ENCODE measurements around the gene MARCHF6. TPM values are rescaled to one million over a fixed set of nuclear protein-coding genes. Genes with fewer than 3 reads are reported as not detected.
"Not testable (repeated sequence)": the region's sequence is repeated elsewhere in the genome, so short reads cannot be mapped to it uniquely, and the experiment has no call there.

Gene MARCHF6
- 45.1 TPM for polyA plus RNA-seq (2013, experiment 1 of 2)
- 44.3 TPM for polyA plus RNA-seq (2013, experiment 2 of 2)

- Histone ChIP-seq H3K27me3 (ENCODE audit: insufficient read depth, low read length) (peaks cover 7% of the 10 kb centered on the region; the same call in 1 of the 2 replicates), H3K9ac (ENCODE audit: low read depth, low read length) (peak within 1 kb of the TSS; percentile 89), H3K27ac (ENCODE audit: low read depth, low read length) (peak within 1 kb of the TSS; percentile 98), H3K36me3 (ENCODE audit: insufficient read depth, low read length) (no peaks in the 10 kb centered on the region), H3K9me3 (ENCODE audit: insufficient read depth, low read depth, low read length) (no peaks in the 10 kb centered on the region), H3K4me3 (ENCODE audit: low read length) (peak within 1 kb of the TSS; percentile 76), H3K4me1 (ENCODE audit: insufficient read depth, low read length) (peaks cover 26% of the 10 kb centered on the region)
- WGBS, result under 1% methylated on average over 92 of the region's 92 CpGs
Observed at GRCh38 chr5:10353241-10354047, at the start of gene MARCHF6. MARCHF6 (plus strand) TSS chr5:10353695; CDS start chr5:10353899, 204 bp downstream.

GRCh38 chr5:10303699-10304170 is 49.8 kb upstream of the MARCHF6 start:
- Histone ChIP-seq H3K27me3 (ENCODE audit: insufficient read depth, low read length) (peaks cover 15% of the 10 kb centered on the region), H3K27ac (ENCODE audit: low read depth, low read length) (no peak overlapping the region), H3K4me3 (ENCODE audit: low read length) (no peak overlapping the region), H3K4me1 (ENCODE audit: insufficient read depth, low read length) (peaks cover 14% of the 10 kb centered on the region), H3K9ac (ENCODE audit: low read depth, low read length) (no peak overlapping the region), H3K36me3 (ENCODE audit: insufficient read depth, low read length) (no peaks in the 10 kb centered on the region), H3K9me3 (ENCODE audit: insufficient read depth, low read depth, low read length) (no peaks in the 10 kb centered on the region)
- WGBS, result 72% methylated on average over 5 of the region's 5 CpGs

- Histone ChIP-seq H3K27me3 (ENCODE audit: insufficient read depth, low read length) (peaks cover 15% of the 10 kb centered on the region), H3K36me3 (ENCODE audit: insufficient read depth, low read length) (no peaks in the 10 kb centered on the region), H3K9me3 (ENCODE audit: insufficient read depth, low read depth, low read length) (no peaks in the 10 kb centered on the region), H3K9ac (ENCODE audit: low read depth, low read length) (no peak overlapping the region), H3K4me3 (ENCODE audit: low read length) (no peak overlapping the region), H3K27ac (ENCODE audit: low read depth, low read length) (no peak overlapping the region), H3K4me1 (ENCODE audit: insufficient read depth, low read length) (peaks cover 14% of the 10 kb centered on the region)
- 83% methylated on average over 5 of the region's 5 CpGs for WGBS
Observed at GRCh38 chr5:10304932-10305331, 48.6 kb upstream of the MARCHF6 start.

- H3K9me3 ChIP-seq (ENCODE audit: insufficient read depth, low read depth, low read length), result no peaks in the 10 kb centered on the region
- H3K27ac ChIP-seq (ENCODE audit: low read depth, low read length), result no peak overlapping the region
- no peaks in the 10 kb centered on the region for H3K36me3 ChIP-seq (ENCODE audit: insufficient read depth, low read length)
- H3K27me3 ChIP-seq (ENCODE audit: insufficient read depth, low read length), result peaks cover 15% of the 10 kb centered on the region
- H3K4me1 ChIP-seq (ENCODE audit: insufficient read depth, low read length), result peaks cover 14% of the 10 kb centered on the region
- H3K9ac ChIP-seq (ENCODE audit: low read depth, low read length), result no peak overlapping the region
- peak overlapping the region; percentile 77 for H3K4me3 ChIP-seq (ENCODE audit: low read length)
- 43% methylated on average over 4 of the region's 5 CpGs for WGBS
Observed at GRCh38 chr5:10306114-10306513, 47.4 kb upstream of the MARCHF6 start.

- Histone ChIP-seq H3K27me3 (ENCODE audit: insufficient read depth, low read length) (peaks cover 15% of the 10 kb centered on the region), H3K4me1 (ENCODE audit: insufficient read depth, low read length) (peaks cover 14% of the 10 kb centered on the region), H3K9me3 (ENCODE audit: insufficient read depth, low read depth, low read length) (no peaks in the 10 kb centered on the region), H3K27ac (ENCODE audit: low read depth, low read length) (no peak overlapping the region), H3K36me3 (ENCODE audit: insufficient read depth, low read length) (no peaks in the 10 kb centered on the region), H3K9ac (ENCODE audit: low read depth, low read length) (peak overlapping the region; percentile 83; the same call in 1 of the 2 replicates), H3K4me3 (ENCODE audit: low read length) (peak overlapping the region; percentile 77)
- WGBS, result 49% methylated on average over 7 of the region's 8 CpGs
Observed at GRCh38 chr5:10306806-10307205, 46.7 kb upstream of the MARCHF6 start.

GRCh38 chr5:10307206-10308148 is 46.0 kb upstream of the MARCHF6 start, which contains the start of gene CMBL:
CMBL (minus strand) TSS chr5:10307902; CDS start chr5:10290762, 17,140 bp downstream.
- H3K4me3 ChIP-seq (ENCODE audit: low read length), result peak within 1 kb of the TSS; percentile 77
- H3K36me3 ChIP-seq (ENCODE audit: insufficient read depth, low read length), result no peaks in the 10 kb centered on the region
- peaks cover 14% of the 10 kb centered on the region for H3K4me1 ChIP-seq (ENCODE audit: insufficient read depth, low read length)
- no peaks in the 10 kb centered on the region for H3K9me3 ChIP-seq (ENCODE audit: insufficient read depth, low read depth, low read length)
- H3K27ac ChIP-seq (ENCODE audit: low read depth, low read length), result peak within 1 kb of the TSS; percentile 11; the same call in 1 of the 2 replicates
- WGBS, result 3% methylated on average over 56 of the region's 56 CpGs
- H3K9ac ChIP-seq (ENCODE audit: low read depth, low read length), result peak within 1 kb of the TSS; percentile 83
- H3K27me3 ChIP-seq (ENCODE audit: insufficient read depth, low read length), result peaks cover 15% of the 10 kb centered on the region

- no peak overlapping the region for H3K9ac ChIP-seq (ENCODE audit: low read depth, low read length)
- peaks cover 14% of the 10 kb centered on the region for H3K4me1 ChIP-seq (ENCODE audit: insufficient read depth, low read length)
- H3K4me3 ChIP-seq (ENCODE audit: low read length), result no peak overlapping the region
- H3K27ac ChIP-seq (ENCODE audit: low read depth, low read length), result no peak overlapping the region
- H3K9me3 ChIP-seq (ENCODE audit: insufficient read depth, low read depth, low read length), result no peaks in the 10 kb centered on the region
- peaks cover 15% of the 10 kb centered on the region for H3K27me3 ChIP-seq (ENCODE audit: insufficient read depth, low read length)
- H3K36me3 ChIP-seq (ENCODE audit: insufficient read depth, low read length), result no peaks in the 10 kb centered on the region
- WGBS, result 82% methylated on average over 6 of the region's 6 CpGs
Observed at GRCh38 chr5:10308844-10309243, 44.7 kb upstream of the MARCHF6 start.

GRCh38 chr5:10310066-10310779 is 43.3 kb upstream of the MARCHF6 start:
- H3K9ac ChIP-seq (ENCODE audit: low read depth, low read length), result no peak overlapping the region
- H3K4me1 ChIP-seq (ENCODE audit: insufficient read depth, low read length), result peaks cover 14% of the 10 kb centered on the region
- H3K27ac ChIP-seq (ENCODE audit: low read depth, low read length), result peak overlapping the region; percentile 21; the same call in 1 of the 2 replicates
- no peak overlapping the region for H3K4me3 ChIP-seq (ENCODE audit: low read length)
- no peaks in the 10 kb centered on the region for H3K36me3 ChIP-seq (ENCODE audit: insufficient read depth, low read length)
- peaks cover 15% of the 10 kb centered on the region for H3K27me3 ChIP-seq (ENCODE audit: insufficient read depth, low read length)
- 78% methylated on average over 8 of the region's 8 CpGs for WGBS
- H3K9me3 ChIP-seq (ENCODE audit: insufficient read depth, low read depth, low read length), result no peaks in the 10 kb centered on the region

GRCh38 chr5:10310835-10311570 is 42.5 kb upstream of the MARCHF6 start:
- H3K4me3 ChIP-seq (ENCODE audit: low read length); H3K9me3 ChIP-seq (ENCODE audit: insufficient read depth, low read depth, low read length); H3K27ac ChIP-seq (ENCODE audit: low read depth, low read length); H3K36me3 ChIP-seq (ENCODE audit: insufficient read depth, low read length); H3K9ac ChIP-seq (ENCODE audit: low read depth, low read length): not testable (repeated sequence)
- H3K27me3 ChIP-seq (ENCODE audit: insufficient read depth, low read length), result peaks cover 15% of the 10 kb centered on the region
- WGBS, result 64% methylated on average over 7 of the region's 8 CpGs
- H3K4me1 ChIP-seq (ENCODE audit: insufficient read depth, low read length), result peaks cover 11% of the 10 kb centered on the region

All from HUES64 (cell line).